Measurements from ENCODE around the gene EFNA1. TPM values are rescaled to one million over a fixed set of nuclear protein-coding genes. Genes with fewer than 3 reads are reported as not detected.

The EFNA1 gene
- total and polyA plus RNA-seq, 2 of the 13 experiments (the other 11 are each of a cell fraction or from before 2014, with no cell fraction given) = 81.8 to 874 TPM

GRCh38 chr1:155107309-155108264, 20.1 kb upstream of the EFNA1 start (continued):
- TF ChIP-seq ZBTB43 (CRISPR knock-in tag; conservative IDR thresholded peaks at IDR 0.05) (peak; percentile 76; the same call in 1 of the 2 replicates), HNF4G (IDR thresholded peaks at IDR 0.05; ENCODE audit: borderline replicate concordance, low read depth, low read length) (peak; percentile 78), HNF4G (CRISPR knock-in tag; IDR thresholded peaks at IDR 0.05; ENCODE audit: borderline replicate concordance, low read depth) (peak; percentile 48; the same call in 1 of the 2 replicates), ARID5B (CRISPR knock-in tag; IDR thresholded peaks at IDR 0.05) (peak; percentile 76), SYNCRIP (IDR thresholded peaks at IDR 0.05; ENCODE audit: insufficient read depth, low read depth, low read length) (no peak), HNRNPL (IDR thresholded peaks at IDR 0.05; ENCODE audit: low read depth, low read length) (0 out of 2 replicates have a peak, but pooled peaks have one; percentile 16), ZFP90 (CRISPR knock-in tag; IDR thresholded peaks at IDR 0.05; ENCODE audit: borderline replicate concordance) (peak; percentile 26; the same call in 1 of the 2 replicates), HOXA5 (CRISPR knock-in tag; IDR thresholded peaks at IDR 0.05) (peak; percentile 86; the same call in 1 of the 2 replicates), ZNF766 (CRISPR knock-in tag; IDR thresholded peaks at IDR 0.05; ENCODE audit: borderline replicate concordance) (no peak), ZNF558 (CRISPR knock-in tag; IDR thresholded peaks at IDR 0.05; ENCODE audit: borderline replicate concordance) (no peak)
- TF ChIP-seq, protein P1, sequence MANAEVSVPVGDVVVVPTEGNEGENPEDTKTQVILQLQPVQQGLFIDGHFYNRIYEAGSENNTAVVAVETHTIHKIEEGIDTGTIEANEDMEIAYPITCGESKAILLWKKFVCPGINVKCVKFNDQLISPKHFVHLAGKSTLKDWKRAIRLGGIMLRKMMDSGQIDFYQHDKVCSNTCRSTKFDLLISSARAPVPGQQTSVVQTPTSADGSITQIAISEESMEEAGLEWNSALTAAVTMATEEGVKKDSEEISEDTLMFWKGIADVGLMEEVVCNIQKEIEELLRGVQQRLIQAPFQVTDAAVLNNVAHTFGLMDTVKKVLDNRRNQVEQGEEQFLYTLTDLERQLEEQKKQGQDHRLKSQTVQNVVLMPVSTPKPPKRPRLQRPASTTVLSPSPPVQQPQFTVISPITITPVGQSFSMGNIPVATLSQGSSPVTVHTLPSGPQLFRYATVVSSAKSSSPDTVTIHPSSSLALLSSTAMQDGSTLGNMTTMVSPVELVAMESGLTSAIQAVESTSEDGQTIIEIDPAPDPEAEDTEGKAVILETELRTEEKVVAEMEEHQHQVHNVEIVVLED (CRISPR knock-in tag; IDR thresholded peaks at IDR 0.05; ENCODE audit: borderline replicate concordance) = peak; percentile 44; the same call in 1 of the 2 replicates
- TF ChIP-seq, protein P2, sequence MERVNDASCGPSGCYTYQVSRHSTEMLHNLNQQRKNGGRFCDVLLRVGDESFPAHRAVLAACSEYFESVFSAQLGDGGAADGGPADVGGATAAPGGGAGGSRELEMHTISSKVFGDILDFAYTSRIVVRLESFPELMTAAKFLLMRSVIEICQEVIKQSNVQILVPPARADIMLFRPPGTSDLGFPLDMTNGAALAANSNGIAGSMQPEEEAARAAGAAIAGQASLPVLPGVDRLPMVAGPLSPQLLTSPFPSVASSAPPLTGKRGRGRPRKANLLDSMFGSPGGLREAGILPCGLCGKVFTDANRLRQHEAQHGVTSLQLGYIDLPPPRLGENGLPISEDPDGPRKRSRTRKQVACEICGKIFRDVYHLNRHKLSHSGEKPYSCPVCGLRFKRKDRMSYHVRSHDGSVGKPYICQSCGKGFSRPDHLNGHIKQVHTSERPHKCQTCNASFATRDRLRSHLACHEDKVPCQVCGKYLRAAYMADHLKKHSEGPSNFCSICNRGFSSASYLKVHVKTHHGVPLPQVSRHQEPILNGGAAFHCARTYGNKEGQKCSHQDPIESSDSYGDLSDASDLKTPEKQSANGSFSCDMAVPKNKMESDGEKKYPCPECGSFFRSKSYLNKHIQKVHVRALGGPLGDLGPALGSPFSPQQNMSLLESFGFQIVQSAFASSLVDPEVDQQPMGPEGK (CRISPR knock-in tag; IDR thresholded peaks at IDR 0.05) = peak; percentile 46
- TF ChIP-seq, protein P3, sequence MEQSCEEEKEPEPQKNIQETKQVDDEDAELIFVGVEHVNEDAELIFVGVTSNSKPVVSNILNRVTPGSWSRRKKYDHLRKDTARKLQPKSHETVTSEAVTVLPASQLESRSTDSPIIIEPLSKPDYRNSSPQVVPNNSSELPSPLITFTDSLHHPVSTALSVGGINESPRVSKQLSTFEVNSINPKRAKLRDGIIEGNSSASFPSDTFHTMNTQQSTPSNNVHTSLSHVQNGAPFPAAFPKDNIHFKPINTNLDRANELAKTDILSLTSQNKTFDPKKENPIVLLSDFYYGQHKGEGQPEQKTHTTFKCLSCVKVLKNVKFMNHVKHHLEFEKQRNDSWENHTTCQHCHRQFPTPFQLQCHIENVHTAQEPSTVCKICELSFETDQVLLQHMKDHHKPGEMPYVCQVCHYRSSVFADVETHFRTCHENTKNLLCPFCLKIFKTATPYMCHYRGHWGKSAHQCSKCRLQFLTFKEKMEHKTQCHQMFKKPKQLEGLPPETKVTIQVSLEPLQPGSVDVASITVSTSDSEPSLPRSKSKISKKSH (CRISPR knock-in tag; IDR thresholded peaks at IDR 0.05; ENCODE audit: borderline replicate concordance) = no peak
- TF ChIP-seq, protein P4, sequence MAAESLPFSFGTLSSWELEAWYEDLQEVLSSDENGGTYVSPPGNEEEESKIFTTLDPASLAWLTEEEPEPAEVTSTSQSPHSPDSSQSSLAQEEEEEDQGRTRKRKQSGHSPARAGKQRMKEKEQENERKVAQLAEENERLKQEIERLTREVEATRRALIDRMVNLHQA (CRISPR knock-in tag; IDR thresholded peaks at IDR 0.05) = no peak

Data from HepG2 (cell line).